Left lobe of liver (tissue), 2 donors: ENCODE data around the gene THADA. TPM values are rescaled to one million over a fixed set of nuclear protein-coding genes. Genes with fewer than 3 reads are reported as not detected.
A peak's percentile ranks its signal among the peaks of the same experiment; 100 is the strongest.

Source experiments
- ATAC-seq: fragments of 200-7000 bp; cut with Tn5 transposase; one replicate; pipeline ENCODE4 v1.9.1; 2020; ENCODE audit warnings: mild to moderate bottlenecking, moderate library complexity
- DNase-seq: peaks from one replicate; pipeline ENCODE4 v3.0.0-alpha.2; 2020; ENCODE audit warnings: low spot score
- total RNA-seq: library from RNA; stranded (reverse); gene quantifications from one replicate; pipeline ENCODE4 v1.2.1, GENCODE V29; 2021
- donor health status: DM: no; HTN: no; CAD: no; lungs with moderate emphysema.
- donor health status: DM: no; HTN: yes; CAD: no.

THADA gene
- total RNA-seq, 1 donor from 2014 or later, result 20.0 TPM

DNA sequence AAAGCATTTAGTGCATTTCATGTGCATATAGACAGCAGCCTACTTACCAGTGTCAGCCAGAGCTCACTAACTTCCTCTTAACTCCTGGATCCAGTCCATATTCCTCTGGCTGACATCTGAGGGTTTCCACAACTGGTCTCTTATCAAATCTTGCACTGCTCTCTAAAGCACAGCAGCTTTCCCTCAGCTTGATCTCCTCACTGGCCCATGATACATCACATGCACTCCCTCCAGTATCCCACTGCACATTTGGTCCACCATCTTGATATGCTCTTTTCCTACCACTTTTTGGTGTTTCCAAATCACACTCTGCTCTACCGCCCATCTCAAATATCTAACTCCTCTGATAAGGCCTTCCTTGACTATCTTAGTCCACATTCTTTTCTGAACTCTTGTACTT lies 264.4 kb downstream of the THADA start:
- no peak for DNase-seq
- ATAC-seq, result peak; percentile 75

GRCh38 chr2:43329637-43330036 lies 266.2 kb downstream of the THADA start:
- no peak for ATAC-seq
- no peak for DNase-seq

GRCh38 chr2:43328832-43329231 lies 267.0 kb downstream of the THADA start:
- ATAC-seq (no peak), DNase-seq (no peak)

DNA sequence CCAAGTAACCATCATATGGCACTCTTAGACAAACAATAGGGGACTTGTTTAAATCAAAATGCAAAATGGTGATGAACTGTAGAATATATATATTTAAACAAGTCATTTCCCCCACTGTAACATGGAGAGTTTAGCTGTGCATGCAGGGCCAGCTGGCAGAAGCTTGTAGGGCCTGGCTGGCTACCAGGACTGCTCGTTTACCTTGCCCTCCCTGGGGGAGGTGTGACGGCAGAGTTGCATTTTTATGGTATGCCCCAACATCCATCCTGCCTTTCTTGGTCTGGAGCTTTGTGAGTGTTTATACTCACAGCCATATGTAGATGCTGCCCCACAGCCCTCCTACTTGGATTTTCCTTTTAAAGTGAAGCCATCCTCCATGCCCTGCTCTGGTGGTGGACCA lies 267.7 kb downstream of the THADA start:
- peak; percentile 58 for ATAC-seq
- no peak for DNase-seq

DNA sequence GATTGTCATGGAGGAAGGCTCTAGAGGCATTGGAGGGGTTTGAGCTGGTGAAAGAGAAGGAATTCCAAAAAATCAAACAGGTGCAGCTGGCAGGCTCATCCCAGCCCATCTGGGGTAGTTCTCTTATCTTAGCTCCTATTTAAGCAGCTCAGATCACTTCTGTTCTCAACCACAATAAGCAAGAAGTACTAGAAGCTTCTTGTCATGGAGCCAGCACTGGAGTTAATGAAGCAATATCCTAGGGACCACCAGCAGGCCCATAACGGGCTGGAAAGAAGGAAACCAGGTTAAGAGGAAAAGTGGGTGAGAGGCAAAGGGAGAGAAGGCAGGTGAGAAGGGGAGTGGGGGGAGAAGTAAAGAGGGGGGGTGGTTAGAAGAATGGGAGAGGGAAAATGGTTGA lies 268.7 kb downstream of the THADA start:
- DNase-seq (no peak), ATAC-seq (no peak)

GRCh38 chr2:43326101-43326825 lies 269.6 kb downstream of the THADA start:
- no peak for DNase-seq
- ATAC-seq, result no peak

DNA sequence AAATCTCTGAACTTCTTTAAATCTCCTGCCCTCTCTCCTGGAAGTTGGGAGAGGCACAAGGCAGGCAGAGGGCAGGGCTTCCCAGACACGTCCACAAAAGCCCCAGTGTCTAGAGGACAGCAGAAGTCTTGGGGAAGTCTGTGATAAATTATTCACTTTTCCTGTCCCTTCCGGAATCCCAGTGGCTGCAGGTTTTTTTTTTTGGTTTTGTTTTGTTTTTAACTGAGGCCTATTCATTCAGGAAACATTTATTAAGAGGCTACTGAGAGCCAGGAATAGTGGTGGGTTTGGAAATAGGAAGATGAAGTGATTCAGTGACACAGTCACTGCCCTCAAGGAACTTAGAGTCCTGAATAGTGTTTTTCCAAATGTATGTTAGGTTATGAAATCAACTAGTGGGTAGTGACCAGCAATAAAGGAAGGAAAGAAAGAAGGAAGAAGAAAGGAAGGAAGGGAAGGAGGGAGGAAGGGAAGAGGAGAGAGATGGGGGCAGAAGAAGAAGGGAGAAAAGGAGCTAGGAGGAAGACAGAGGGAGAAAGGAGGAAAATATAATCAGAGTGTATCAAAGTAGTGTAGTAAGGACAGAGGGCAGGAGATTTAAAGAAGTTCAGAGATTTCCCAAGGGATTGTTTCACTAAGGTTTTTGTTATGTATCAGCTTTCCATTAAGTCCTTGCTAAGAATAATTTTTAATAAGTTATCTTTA lies 270.6 kb downstream of the THADA start:
- ATAC-seq (peak; percentile 52), DNase-seq (no peak)

GRCh38 chr2:43324259-43325106 lies 271.4 kb downstream of the THADA start:
- ATAC-seq (no peak), DNase-seq (no peak)

DNA sequence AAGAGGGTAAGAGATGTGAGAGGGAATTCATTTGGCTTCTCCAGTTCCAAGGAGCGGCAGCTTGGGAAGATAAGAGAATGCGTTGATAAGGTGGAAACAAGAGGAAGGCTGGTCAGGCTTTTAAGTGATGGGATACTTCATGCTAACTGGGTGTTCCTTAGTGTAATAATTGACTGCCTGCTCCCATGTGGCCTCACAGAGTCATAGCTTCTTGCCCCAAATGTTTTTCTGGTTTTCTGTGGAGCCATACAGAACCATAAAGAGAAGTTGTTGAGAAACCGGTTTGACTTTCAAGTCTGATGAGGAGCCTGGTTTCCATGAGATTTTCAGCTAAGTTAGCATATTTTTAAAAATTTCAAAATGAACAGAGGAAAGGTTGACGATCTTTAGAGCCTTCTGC lies 272.0 kb downstream of the THADA start:
- DNase-seq (no peak), ATAC-seq (no peak)

GRCh38 chr2:43321446-43321845 lies 274.4 kb downstream of the THADA start:
- no peak for ATAC-seq

GRCh38 chr2:43319541-43319940 lies 276.3 kb downstream of the THADA start:
- ATAC-seq, result no peak
- DNase-seq, result no peak

More at GRCh38 chr2:43321446-43321845, 274.4 kb downstream of the THADA start:
- DNase-seq, result no peak

DNA sequence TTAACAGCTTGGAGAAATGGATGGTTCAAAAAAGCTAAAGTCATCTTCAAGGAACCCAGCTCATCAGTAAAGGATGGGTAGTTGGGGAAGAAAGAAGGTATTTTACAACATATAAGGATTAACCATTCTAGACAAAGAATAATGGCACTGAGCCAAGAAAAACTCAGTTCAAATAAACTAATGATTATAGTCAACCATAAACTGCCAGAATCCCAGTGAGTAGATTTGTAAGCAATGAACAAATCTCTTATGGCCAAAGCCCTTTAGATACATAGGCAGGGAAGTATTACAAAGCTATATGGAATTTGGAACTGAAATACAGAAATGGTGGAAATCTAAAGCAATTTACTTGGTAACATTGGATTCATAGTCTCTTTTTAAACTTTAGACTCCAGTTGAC lies 277.0 kb downstream of the THADA start:
- no peak for ATAC-seq

DNA sequence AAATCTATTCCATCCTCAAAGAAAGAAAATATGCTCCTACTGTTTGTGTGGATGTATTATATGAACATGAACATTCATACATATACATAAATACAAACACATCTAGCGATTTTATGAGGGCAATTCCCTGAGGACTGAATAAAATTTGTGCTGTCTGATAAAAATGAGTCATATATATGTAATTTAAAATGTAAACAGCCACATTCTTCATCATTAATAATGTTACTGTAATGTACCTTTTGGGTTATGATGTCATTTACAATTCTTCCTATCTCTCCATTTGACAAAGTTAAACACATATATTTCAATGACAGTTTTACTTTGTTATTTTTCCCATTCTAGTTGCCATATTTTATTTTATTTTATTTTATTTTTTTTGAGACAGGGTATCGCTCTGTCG lies 278.2 kb downstream of the THADA start:
- ATAC-seq (no peak), DNase-seq (no peak)

More for the DNA sequence above, 277.0 kb downstream of the THADA start:
- no peak for DNase-seq

GRCh38 chr2:43317194-43317593 lies 278.6 kb downstream of the THADA start:
- DNase-seq (no peak), ATAC-seq (no peak)

GRCh38 chr2:43315482-43315881 lies 280.4 kb downstream of the THADA start:
- no peak for DNase-seq
- ATAC-seq, result no peak

DNA sequence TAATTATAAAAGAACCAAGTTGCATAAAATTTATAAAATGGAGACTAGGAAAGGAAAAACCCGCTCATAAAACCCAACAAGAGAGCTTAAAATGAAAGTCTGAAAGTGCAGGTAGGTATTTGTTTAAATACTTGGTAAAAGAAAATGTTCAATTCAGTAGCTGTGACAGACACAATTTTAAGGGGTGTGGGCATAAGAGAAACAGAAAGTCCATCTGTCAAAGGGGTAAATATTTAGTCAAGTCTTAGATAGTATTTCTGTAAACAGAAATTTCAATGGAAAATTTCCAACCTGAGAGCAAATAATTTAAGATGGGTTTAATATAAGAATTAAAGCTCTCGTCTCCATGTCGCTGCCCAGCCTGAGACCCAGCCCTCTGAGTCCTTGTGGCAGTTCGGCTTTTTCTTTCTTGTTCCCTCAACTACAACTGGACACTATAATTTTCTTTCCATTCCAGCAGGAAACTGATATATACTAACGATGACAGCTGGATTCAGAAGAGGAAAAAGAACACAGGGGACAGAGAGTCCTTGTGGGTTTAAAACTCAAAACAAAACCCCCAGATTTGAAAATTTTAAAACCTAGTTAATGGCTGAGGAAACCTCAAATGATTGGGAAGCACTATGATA lies 281.4 kb downstream of the THADA start:
- DNase-seq, result no peak
- peak; percentile 65 for ATAC-seq

GRCh38 chr2:43313642-43314017 lies 282.2 kb downstream of the THADA start:
- ATAC-seq (no peak), DNase-seq (no peak)

DNA sequence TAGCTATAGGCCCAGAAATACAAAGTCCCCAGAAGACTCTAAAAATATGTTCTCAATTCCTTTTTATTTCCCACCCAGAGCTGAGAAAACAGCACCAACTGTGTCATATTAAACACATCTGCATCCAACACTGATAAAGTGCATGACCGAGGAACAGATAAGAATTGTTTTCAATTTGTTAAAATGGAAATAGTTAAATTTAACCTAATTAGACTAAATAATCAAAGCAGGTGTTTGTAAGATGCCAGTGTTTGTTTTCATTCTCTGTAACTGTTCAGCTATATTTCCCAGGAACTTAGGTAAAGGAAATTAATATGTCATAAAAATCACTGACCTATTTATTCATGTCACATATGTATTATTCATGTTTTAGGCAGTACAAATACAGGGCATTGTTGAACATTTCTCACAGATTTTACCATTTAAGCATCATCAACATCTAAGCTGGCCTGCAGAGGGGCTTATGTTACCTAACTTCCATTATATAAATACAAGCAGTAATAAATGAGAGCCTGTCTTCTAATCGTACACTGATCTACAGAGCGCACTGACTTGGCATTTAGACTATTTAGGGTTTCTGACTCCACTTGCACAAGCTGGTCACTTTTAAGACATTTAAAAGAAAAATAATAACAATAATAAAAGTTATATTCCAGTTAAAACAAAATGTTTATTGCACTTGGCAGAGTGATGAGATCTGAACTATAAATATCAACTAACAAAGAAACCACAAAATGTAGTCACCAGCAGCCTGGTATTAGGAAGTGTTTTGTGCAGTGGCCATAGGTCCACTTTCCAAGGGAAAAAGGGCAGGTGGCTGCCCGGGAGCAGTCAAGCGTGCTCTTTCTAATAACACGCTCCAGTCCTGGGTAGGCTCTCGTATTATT lies 282.8 kb downstream of the THADA start:
- ATAC-seq, result peak; percentile 45

GRCh38 chr2:43311276-43311675 lies 284.6 kb downstream of the THADA start:
- ATAC-seq (peak; percentile 72), DNase-seq (no peak)

More for the DNA sequence above, 282.8 kb downstream of the THADA start:
- DNase-seq, result no peak

- DNase-seq, result no peak
- ATAC-seq, result no peak
These were observed 285.9 kb downstream of the THADA start for GRCh38 chr2:43309935-43310334.
